K562 (cell line): ENCODE results near the gene LPAR3. TPM values are rescaled to one million over a fixed set of nuclear protein-coding genes. Genes with fewer than 3 reads are reported as not detected.

Experiments used
- ATAC-seq: fragments of 200-7000 bp; cut with Tn5 transposase; 3 replicates; pipeline ENCODE4 v1.9.1; 2020; ENCODE audit warnings: moderate library complexity
- BruUV-seq: library from RNA; stranded (reverse); fragments of 400-500 nt; replicated peaks from 2 replicates; lab custom pipeline; 2021; lab: Mats Ljungman, UMichigan
- CTCF ChIA-PET: fragments of 300-600 bp; formaldehyde crosslinking; extraction: SDS; loops from one replicate; lab custom pipeline; 2021; ENCODE audit warnings: low intra/inter-chr PET ratio; lab: Yijun Ruan, JAX
- POLR2A ChIA-PET: fragments of 300-600, 350-650 bp; sonication (Branson Sonifier 250); formaldehyde crosslinking; extraction: SDS; loops from one replicate; lab custom pipeline; 2021; ENCODE audit warnings: antibody characterized with exemption, inconsistent platforms; lab: Yijun Ruan, JAX
- DNase-seq, 4 experiments: peaks; one replicate each; pipeline versions ENCODE4 v3.0.0 to v3.0.0-alpha.2; 2011 to 2018; ENCODE audit warnings: low spot score in 3 of 4, mixed read lengths in 3 of 4; ENCODE audit errors: extremely low read depth in 1 of 4
- FAIRE-seq: peaks from 2 replicates; lab custom pipeline; 2011; peaks lifted over from hg19 to GRCh38; lab: Jason Lieb, UNC
- H2AFZ ChIP-seq: 2 replicates; pipeline ENCODE4 v1.6.0; 2011; ENCODE audit warnings: low read depth, low read length, control low read depth, inconsistent platforms
- H3K27ac ChIP-seq: fragments of 200-600 bp; 3 replicates; pipeline ENCODE4 v1.8.0; 2011; ENCODE audit warnings: low read depth, mild to moderate bottlenecking, control low read depth, inconsistent platforms, low read length, moderate library complexity, mixed read lengths; ENCODE audit errors: extremely low read depth
- H3K27me3 ChIP-seq, 2 experiments: fragments of 300-600 bp in 1 of 2; 2 replicates in 1 of 2; 3 replicates in 1 of 2; pipeline versions ENCODE4 v1.6.0 to v1.8.0; 2011; ENCODE audit warnings: inconsistent platforms in 2 of 2, low read length in 2 of 2, mild to moderate bottlenecking in 1 of 2, mixed read lengths in 1 of 2, moderate library complexity in 1 of 2; ENCODE audit not compliant: control insufficient read depth in 2 of 2, insufficient read depth in 2 of 2
- H3K36me3 ChIP-seq: fragments of 300-600 bp; 3 replicates; pipeline ENCODE4 v1.8.0; 2011; ENCODE audit warnings: mild to moderate bottlenecking, low read length, inconsistent platforms; ENCODE audit not compliant: control insufficient read depth, insufficient read depth
- H3K4me1 ChIP-seq, 2 experiments: fragments of 200-600 bp in 1 of 2; replicated peaks in 1 of 2; 2 replicates in 1 of 2; 3 replicates in 1 of 2; pipeline versions ENCODE4 v1.5.1 to v1.8.0; 2011; ENCODE audit warnings: inconsistent platforms in 2 of 2, low read length in 2 of 2, mild to moderate bottlenecking in 1 of 2, mixed read lengths in 1 of 2, moderate library complexity in 1 of 2; ENCODE audit not compliant: control insufficient read depth in 2 of 2, insufficient read depth in 2 of 2
- H3K4me2 ChIP-seq: 2 replicates; pipeline ENCODE4 v1.6.1; 2011; ENCODE audit warnings: low read length, control low read depth, inconsistent platforms, mixed read lengths; ENCODE audit not compliant: insufficient read depth
- H3K4me3 ChIP-seq: fragments of 200-600 bp; sonication (generic), shearing (Covaris generic); 2 replicates; pipeline ENCODE4 v1.5.1; 2016; ENCODE audit warnings: control low read depth, inconsistent platforms
- H3K79me2 ChIP-seq: fragments of 200-600 bp; 3 replicates; pipeline ENCODE4 v1.8.0; 2011; ENCODE audit warnings: low read length, inconsistent platforms; ENCODE audit not compliant: control insufficient read depth, insufficient read depth
- H3K9ac ChIP-seq, 2 experiments: 2 replicates each; pipeline versions ENCODE4 v1.6.0 to v1.6.1; 2011; ENCODE audit warnings: low read depth in 2 of 2, low read length in 2 of 2, control low read depth in 1 of 2, inconsistent platforms in 1 of 2, mild to moderate bottlenecking in 1 of 2, mixed read lengths in 1 of 2; ENCODE audit not compliant: insufficient read depth in 1 of 2
- H3K9me1 ChIP-seq: one replicate; pipeline ENCODE4 v1.6.0; 2011; ENCODE audit warnings: inconsistent platforms, mild to moderate bottlenecking, low read length, moderate library complexity; ENCODE audit not compliant: control insufficient read depth, insufficient read depth
- H3K9me3 ChIP-seq: replicated peaks from 2 replicates; pipeline ENCODE4 v1.5.1; 2011; ENCODE audit warnings: low read depth, low read length, inconsistent platforms; ENCODE audit not compliant: control insufficient read depth, insufficient read depth
- H4K20me1 ChIP-seq: replicated peaks from 2 replicates; pipeline ENCODE4 v1.6.1; 2011; ENCODE audit warnings: low read length, inconsistent platforms, mixed read lengths; ENCODE audit not compliant: control insufficient read depth, insufficient read depth
- BRF1 ChIP-seq: IDR thresholded peaks from 3 replicates; pipeline ENCODE4 v1.6.1; 2011; ENCODE audit warnings: borderline replicate concordance, mild to moderate bottlenecking; ENCODE audit not compliant: insufficient read length; ENCODE audit errors: extremely low read depth
- CHD4 ChIP-seq: fragments of 200-600 bp; sonication (generic); IDR thresholded peaks from 3 replicates; pipeline ENCODE4 v1.6.1; 2012; ENCODE audit warnings: low read depth, mild to moderate bottlenecking, mixed read lengths, low read length, inconsistent platforms; ENCODE audit not compliant: insufficient read depth, insufficient replicate concordance, poor library complexity, severe bottlenecking
- DNMT1 ChIP-seq: fragments of 450-650 bp; IDR thresholded peaks from 2 replicates; pipeline ENCODE4 v1.6.1; 2016; ENCODE audit warnings: antibody characterized with exemption, mild to moderate bottlenecking
- ETS2 ChIP-seq: IDR thresholded peaks from 2 replicates; pipeline ENCODE4 v1.6.1; 2016; ENCODE audit warnings: borderline replicate concordance, missing genetic modification characterization, mild to moderate bottlenecking, moderate library complexity, missing compliant biosample characterization; ENCODE audit not compliant: poor library complexity, severe bottlenecking
- TCF7 ChIP-seq: sonication (generic); IDR thresholded peaks from 2 replicates; pipeline ENCODE4 v1.6.1; 2016; ENCODE audit warnings: antibody characterized with exemption, borderline replicate concordance
- ZBTB7A ChIP-seq: IDR thresholded peaks from 2 replicates; pipeline ENCODE4 v1.6.1; 2011; ENCODE audit warnings: low read depth, mild to moderate bottlenecking, low read length, moderate library complexity, borderline replicate concordance; ENCODE audit not compliant: control insufficient read depth
- WGBS: fragments of 100-300 bp; shearing (Covaris generic); methylation state at CpG from one replicate; pipeline ENCODE4 v1.1.6; 2016; ENCODE audit warnings: low coverage, mixed read lengths; ENCODE audit not compliant: insufficient coverage; ENCODE audit errors: missing lambda C conversion rate; 5-methylcytosine and 5-hydroxymethylcytosine counted together
- in situ Hi-C: fragments of 300-500 bp; cut with MboI; formaldehyde crosslinking; loops from 4 replicates; pipeline ENCODE4 v1.15.0; 2018; ENCODE audit warnings: inconsistent platforms, mixed read lengths
- intact Hi-C: fragments of 100-400 bp; cut with micrococcal nuclease; formaldehyde crosslinking; loops from 2 replicates; pipeline ENCODE4 v1.14.2; 2022
- polyA plus RNA-seq, 8 experiments: library from polyadenylated mRNA; depleted of rRNA in 4 of 8; stranded (reverse) in 5 of 8; unstranded in 3 of 8; fragments of >200 nt; fragmentation: Nextera tagmentation in 2 of 8; fragmentation: Illumina TruSeq in 1 of 8; extraction: Ambion mirVana in 2 of 8; extraction: Trizol in 1 of 8; gene quantifications; 2 replicates each; pipeline versions ENCODE4 v1.2.1 to v1.2.3, GENCODE V29; 2011 to 2014; ENCODE audit warnings: inconsistent platforms in 1 of 8, missing spikeins in 1 of 8
- total RNA-seq, 7 experiments: library from RNA; depleted of rRNA in 6 of 7; stranded (reverse); fragments of >200 nt in 6 of 7; fragmentation: Illumina TruSeq in 2 of 7; extraction: Trizol in 2 of 7; gene quantifications; 2 replicates each; pipeline versions ENCODE4 v1.2.1 to v1.2.3, GENCODE V29; 2011 to 2021; ENCODE audit warnings: low replicate concordance in 1 of 7

The LPAR3 gene
- total and polyA plus RNA-seq, 9 of the 15 experiments (the other 6 are each of a cell fraction or from before 2014, with no cell fraction given) = 0.11 TPM; not detected in 8

DNA sequence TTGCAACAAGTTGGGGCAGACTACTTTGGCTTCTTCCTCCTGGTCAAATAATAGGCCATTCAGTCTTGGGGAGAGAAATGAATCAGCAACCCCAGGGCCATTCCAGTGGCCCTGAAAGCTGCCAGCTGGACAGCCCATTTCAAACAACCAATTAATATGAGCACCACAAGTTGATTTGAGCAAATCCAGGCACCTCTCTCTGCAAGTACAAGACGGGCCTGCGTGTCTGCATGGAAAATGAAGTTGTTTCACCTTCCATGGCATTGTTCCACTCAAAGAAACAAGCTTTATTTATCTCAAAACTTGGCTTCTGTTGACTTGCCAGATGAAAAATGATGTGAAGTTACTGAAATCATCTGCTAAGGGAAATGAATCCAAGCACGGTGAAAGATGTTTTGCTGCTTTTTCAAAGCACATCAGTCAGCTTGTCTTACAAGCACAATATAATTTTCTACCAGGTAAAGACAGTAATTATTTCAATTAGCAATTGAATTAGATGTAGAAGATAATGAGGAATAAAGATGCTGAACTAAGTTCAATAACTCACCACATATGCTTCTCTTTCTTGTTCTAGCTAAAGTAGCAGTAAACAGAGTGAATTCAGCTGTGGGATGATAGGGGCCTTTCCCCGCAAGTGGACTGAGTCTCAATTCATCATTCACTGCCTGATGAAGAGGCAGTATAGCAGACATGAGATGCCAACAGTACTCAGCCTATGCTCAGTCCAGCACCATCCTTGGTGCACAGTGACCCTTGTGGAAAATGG lies 107.6 kb downstream of the LPAR3 start:
- H3K27me3 ChIP-seq = peaks cover 2 to 6% of the 10 kb centered on the region in 2 experiments; a peak in 3 of 5 replicates
- BruUV-seq = no TSS peak
- DNase-seq = no peak
- FAIRE-seq = no peak
- intact Hi-C loops = no loop called here
- no peak for ATAC-seq
- no peak overlapping the region for H3K4me2 ChIP-seq
- no peak overlapping the region for H3K9ac ChIP-seq
- no peak overlapping the region for H3K4me3 ChIP-seq
- H3K79me2 ChIP-seq = no peaks in the 10 kb centered on the region
- no peaks in the 10 kb centered on the region for H3K36me3 ChIP-seq
- TF ChIP-seq DNMT1 = no peak
- TF ChIP-seq CHD4 = no peak
- no peaks in the 10 kb centered on the region for H4K20me1 ChIP-seq
- in situ Hi-C loops = no loop called here
- no peak overlapping the region for H3K27ac ChIP-seq
- H3K9me1 ChIP-seq = no peaks in the 10 kb centered on the region
- 2% methylated on average over 4 of the region's 4 CpGs for WGBS
- no peak overlapping the region for H2AFZ ChIP-seq
- CTCF ChIA-PET = no interaction called here
- H3K4me1 ChIP-seq = no peaks in the 10 kb centered on the region; a peak in 1 of 5 replicates
- POLR2A ChIA-PET = interaction anchor here (1.0 kb wide), 1 partner anchor 46 kb away, joined by 3 read pairs; no protein-coding TSS in a partner anchor
- no peaks in the 10 kb centered on the region for H3K9me3 ChIP-seq

- H3K27me3 ChIP-seq = peaks cover 2 to 15% of the 10 kb centered on the region in 2 experiments; a peak in 3 of 5 replicates
- FAIRE-seq (no peak), ATAC-seq (no peak; the same call in 2 of the 3 replicates), DNase-seq (no peak)
- H3K4me2 ChIP-seq = no peak overlapping the region; the same call in 1 of the 2 replicates
- H3K9me3 ChIP-seq = no peaks in the 10 kb centered on the region
- intact Hi-C loops = no loop called here
- H2AFZ ChIP-seq = no peak overlapping the region
- H4K20me1 ChIP-seq = no peaks in the 10 kb centered on the region
- CTCF ChIA-PET = no interaction called here
- H3K9ac ChIP-seq = no peak overlapping the region
- WGBS = 5% methylated on average over 6 of the region's 6 CpGs
- no peak overlapping the region for H3K4me3 ChIP-seq
- no peaks in the 10 kb centered on the region for H3K9me1 ChIP-seq
- H3K79me2 ChIP-seq = no peaks in the 10 kb centered on the region
- TF ChIP-seq ZBTB7A (no peak), BRF1 (no peak), ETS2 (tag) (no peak), TCF7 (no peak)
- no TSS peak for BruUV-seq
- in situ Hi-C loops = no loop called here
- no peaks in the 10 kb centered on the region; a peak in 1 of 5 replicates for H3K4me1 ChIP-seq
- no peaks in the 10 kb centered on the region for H3K36me3 ChIP-seq
- POLR2A ChIA-PET = interaction anchor here (0.6 to 1.0 kb wide), 3 partner anchors 190 to 361 kb away, joined by 3 to 4 read pairs (median 4); partner anchors contain the start of gene CTBS
- no peak overlapping the region for H3K27ac ChIP-seq
These were observed 110.1 kb downstream of the LPAR3 start for GRCh38 chr1:84782881-84783280.
